GM19452 (cell line): Measurements from ENCODE around the gene ZSWIM2.
A peak's percentile ranks its signal among the peaks of the same experiment; 100 is the strongest.
"Not testable (repeated sequence)": the region's sequence is repeated elsewhere in the genome, so short reads cannot be mapped to it uniquely, and the experiment has no call there.

Source experiments
- ATAC-seq: cut with Tn5 transposase; IDR thresholded peaks from one replicate; pipeline ENCODE4 v1.9.1; 2021; ENCODE audit not compliant: unreplicated experiment

The ZSWIM2 gene, protein sequence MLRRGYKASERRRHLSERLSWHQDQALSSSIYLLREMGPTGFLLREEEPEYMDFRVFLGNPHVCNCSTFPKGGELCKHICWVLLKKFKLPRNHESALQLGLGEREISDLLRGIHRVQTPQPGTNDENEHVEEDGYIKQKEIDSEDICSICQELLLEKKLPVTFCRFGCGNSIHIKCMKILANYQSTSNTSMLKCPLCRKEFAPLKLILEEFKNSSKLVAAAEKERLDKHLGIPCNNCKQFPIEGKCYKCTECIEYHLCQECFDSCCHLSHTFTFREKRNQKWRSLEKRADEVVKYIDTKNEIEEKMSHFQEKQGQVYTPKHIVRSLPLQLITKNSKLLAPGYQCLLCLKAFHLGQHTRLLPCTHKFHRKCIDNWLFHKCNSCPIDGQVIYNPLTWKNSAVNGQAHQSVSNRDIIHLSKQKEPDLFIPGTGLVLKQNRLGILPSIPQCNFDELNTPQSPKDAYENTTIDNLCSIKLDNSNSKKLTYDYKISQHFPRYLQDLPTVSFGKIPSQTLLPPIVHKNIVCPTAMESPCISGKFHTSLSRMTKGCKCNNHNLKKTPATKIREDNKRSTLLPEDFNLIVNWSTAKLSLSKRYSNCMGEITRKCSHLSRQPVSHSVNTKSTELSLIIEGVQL

DNA sequence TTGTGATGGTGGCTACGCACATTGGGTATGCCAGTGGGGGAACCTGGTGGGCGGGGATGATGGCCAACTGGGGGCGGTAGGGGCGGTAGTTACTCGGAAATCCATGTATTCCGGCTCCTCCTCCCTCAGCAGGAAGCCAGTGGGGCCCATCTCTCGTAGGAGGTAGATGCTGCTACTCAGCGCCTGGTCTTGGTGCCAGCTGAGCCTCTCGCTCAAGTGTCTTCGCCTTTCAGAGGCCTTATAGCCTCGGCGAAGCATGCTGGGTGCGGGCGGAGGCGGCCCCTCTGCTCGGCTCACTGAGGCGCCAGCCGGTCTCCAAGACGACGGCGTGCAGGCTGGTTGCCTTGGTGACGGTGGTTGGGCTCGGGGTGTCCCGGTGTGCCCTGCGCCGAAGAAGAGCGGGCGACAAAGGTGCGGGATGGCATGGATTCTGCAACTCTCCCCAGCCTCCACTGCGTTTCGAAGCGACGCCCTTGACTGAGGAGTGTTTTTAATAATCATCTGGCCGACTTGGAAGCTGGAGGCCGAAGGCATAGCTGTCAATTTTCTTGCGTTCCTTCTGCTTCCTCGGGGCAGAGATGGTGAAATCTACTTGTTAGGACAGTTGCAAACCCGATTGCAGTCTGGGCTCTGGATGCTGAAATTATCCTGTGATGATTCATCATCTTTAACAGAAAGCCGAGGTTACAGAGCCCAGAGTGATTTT lies at the start of gene ZSWIM2:
TSS of gene ZSWIM2 (minus strand) at position 298 of the 706 bp plus-strand sequence. CDS start at position 258, 40 bp downstream.
- no peak for ATAC-seq

DNA sequence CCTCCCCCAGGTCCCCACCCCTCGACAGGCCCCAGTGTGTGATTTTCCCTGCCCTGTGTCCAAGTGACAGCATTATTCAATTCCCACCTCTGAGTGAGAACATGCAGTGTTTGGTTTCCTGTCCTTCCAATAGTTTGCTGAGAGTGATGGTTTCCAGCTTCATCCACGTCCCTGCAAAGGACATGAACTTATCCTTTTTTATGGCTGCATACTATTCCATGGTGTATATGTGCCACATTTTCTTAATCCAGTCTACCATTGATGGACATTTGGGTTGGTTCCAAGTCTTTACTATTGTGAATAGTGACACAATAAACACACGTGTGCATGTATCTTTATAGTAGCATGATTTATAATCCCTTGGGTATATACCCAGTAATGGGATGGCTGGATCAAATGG lies 47.2 kb upstream of the ZSWIM2 start:
- ATAC-seq, result not testable (repeated sequence)

DNA sequence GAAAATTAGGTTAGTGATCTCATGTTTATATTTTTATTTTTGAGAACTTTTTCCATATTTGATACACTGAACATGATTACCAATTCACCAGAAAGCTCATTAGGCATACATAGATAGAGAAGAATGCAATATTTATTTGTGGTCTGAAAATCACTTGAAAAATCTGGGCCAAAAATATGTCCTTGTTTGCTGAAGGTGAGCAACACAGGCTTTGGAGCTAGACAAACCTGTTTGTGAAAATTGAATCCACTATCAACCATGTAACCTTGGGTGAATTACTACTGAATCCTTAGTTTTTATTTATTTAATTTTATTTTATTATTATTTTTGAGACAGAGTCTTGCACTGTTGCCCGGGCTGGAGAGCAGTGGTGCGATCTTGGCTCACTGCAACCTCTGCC lies 46.5 kb upstream of the ZSWIM2 start:
- ATAC-seq, result no peak

DNA sequence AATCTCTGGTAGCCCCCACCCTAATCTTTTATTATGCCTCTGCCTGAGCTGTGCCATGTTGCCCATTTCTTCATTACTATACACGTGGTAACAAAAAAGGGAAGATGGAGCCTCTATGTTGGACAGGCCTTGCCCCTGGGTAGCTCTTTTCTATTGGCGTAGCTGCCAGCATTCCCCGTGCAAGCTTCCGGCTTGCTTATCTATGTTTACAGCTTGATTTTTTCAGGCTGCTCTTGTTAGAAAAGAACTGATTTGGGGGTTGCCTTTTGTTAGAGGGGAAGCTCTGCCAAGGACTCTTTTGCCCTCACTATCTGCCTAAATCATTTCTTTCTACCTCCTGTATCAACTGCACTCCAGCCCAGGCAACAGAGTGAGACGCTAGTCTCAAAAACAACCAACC lies 45.5 kb upstream of the ZSWIM2 start:
- ATAC-seq, result no peak

DNA sequence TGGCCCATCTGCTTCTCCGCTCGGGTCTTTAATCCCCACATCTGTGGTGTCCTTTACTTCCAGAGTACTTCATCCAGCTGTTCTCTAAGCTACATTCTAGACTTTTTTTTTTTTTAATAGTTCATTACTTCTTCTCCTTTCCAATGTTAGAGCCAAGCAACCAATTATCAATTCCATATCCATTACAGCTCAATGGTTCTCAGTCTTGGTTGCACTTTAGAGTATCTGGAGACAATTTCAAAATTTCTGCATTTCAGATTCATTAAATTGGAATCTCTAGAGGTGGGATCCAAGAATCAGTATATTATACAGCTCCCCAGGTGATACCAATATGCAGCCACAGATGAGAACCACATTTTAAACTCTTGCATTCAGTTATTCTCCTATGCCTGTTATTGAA lies 43.9 kb upstream of the ZSWIM2 start:
- ATAC-seq, result no peak

DNA sequence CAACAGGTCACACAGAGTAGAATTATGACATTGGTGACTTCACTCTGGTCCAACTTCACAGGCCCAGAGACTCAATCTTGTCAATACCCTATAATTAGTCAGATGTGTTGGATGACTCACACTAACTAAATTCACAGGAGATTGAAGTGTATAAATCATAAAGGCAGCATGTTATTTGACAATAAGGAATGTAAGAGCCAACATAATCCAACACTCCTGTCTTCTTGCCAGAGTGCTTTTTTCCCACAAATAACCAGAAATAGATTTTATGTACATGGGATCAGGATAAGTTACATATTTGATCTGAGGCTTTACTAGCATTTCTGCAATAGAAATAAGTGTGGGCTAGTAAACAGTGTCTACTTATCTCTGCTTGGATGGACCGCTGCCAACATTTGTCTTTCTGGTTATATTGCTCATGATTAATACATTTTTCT lies 42.2 kb upstream of the ZSWIM2 start:
- ATAC-seq, result no peak

DNA sequence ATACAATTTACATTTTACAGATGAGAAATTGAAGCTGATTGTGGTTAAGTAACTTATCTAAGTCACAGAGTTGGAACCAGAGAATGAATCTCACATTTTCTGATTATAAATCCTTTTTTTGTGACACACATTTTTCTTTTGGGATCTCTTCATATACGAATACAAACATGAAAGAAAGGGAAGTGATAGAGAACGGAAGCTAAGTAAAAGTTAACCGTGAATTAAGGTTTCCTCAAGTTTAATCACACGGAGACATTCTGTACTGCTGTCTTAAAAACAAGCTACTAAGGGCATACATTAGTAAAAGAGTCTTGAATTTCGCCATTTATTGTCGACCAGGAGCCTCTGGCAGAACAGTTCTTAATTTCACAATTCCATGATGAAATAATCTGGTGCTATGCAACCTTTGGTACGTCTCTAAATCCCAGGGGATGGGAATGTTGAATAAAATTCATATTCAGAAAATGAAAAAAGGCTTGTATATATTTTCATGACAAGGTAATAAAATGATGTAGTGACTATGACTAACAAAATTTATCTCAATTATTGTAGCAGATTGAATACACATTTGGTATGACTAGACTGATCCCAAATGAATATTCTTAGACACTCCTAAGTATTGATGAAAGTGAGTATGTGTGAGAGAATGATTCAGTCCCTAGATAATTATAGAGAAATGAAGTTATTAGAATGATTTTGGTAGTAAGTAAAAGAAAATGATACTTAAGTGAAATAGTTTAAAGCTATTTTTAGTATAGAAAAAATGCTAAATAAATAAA lies 40.3 kb upstream of the ZSWIM2 start:
- ATAC-seq, result no peak

DNA sequence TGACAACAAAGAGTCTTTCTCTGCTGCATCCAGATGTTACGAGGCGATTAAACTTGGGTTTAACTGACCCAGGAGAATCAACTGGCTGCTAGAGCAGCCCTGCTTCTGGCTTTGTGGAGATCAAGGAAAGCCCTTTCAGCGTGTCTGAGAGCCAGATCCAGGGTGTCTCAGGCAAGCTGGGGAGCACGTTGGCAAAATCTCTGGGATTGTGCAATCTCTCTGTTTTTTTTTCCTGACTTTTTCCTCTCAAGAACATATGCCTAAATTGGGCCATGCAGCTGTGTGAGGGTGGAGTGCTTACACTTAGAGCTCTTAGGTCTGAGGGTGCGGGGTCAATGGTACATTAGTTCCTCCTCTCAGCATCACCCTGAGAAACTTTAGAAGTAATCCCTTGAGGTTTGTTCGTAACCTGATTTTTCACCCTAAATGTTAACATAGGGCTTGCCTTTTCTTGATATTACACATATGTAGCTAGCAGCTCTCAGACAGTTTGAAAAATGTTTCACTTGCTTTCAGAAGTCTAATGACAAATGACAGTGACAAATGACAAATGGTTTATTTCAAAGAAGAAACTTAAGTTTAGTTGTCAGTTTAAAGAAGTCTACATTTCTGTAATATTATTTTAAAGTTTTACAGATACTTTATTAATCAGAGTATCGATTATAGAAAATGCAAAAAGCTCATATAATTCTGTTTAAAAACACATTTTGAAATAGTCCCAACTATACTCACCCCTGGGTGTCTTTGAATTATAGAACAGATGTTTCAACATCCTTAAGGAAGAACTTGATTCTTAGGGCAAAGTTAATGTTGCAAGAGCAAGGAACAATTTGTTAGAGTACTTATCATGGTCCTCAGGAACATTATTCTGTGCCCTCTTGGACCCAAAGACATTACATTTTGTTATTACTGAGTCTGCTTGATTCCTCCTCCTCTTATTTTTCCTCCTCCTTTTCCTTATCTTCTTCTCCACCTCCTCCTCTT lies 38.4 kb upstream of the ZSWIM2 start:
- ATAC-seq, result no peak

DNA sequence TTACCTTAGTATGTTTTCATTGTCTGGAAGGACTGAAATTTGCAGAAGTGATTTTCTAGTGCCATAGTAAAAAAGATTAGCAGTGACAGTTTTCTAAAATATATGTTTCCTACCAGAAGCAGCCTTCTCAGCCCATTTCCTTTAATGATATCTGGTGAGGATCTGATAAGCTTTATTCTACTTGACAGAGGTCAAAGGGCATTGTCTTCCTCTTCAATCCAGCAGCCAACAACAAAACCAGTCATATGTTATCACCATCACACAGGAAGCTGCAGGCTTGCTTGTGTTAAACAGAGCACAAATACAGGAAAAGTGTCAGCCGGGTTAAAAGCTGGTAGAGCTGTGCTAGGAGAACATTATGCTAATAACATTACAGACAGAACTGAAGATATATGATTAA lies 35.6 kb upstream of the ZSWIM2 start:
- no peak for ATAC-seq

DNA sequence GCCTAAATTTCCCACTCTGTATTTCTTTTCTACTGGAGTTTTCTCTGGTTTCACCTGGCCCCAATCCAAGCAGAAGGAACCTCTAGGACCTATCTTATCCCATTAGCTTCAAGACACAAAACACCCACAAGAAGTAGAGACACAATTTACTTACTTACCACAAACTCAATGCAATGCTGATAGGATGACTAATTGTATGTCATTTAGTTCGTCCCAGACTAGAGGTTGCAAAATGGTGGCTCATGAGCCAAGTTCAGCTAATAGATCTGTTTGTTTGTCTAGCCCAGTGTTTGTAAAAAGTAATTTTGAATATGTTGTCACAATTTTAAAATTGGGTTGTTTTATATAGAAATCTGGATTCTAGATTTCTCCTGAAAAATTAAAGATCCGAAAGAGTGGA lies 34.7 kb upstream of the ZSWIM2 start:
- no peak for ATAC-seq

DNA sequence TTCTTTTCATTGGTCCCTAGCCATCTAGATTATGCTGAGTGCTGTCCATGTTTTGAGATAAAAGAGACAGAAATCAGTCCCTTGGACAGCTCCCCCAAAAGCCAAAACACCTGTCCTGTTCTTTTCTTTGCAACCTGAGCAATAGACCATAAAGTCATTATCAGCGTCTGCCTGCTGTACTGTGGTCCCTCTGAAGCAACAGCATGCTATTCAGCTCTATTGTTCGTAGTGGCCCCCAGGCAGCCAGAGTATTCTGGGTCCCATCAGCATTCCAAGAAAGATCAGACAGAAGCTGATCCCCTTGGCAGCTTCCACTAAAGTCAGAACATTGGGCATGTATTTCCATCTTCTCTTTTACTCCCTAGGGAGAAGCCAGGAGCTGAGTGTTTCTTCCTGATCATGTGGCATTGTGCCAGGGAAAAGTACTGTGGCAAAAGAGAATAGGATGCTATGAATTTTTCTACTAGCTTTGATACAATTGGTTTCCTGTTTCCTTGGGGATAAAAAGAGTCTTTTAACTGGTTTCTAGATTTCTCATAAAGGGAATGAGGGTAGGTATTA lies 33.6 kb upstream of the ZSWIM2 start:
- ATAC-seq, result no peak

DNA sequence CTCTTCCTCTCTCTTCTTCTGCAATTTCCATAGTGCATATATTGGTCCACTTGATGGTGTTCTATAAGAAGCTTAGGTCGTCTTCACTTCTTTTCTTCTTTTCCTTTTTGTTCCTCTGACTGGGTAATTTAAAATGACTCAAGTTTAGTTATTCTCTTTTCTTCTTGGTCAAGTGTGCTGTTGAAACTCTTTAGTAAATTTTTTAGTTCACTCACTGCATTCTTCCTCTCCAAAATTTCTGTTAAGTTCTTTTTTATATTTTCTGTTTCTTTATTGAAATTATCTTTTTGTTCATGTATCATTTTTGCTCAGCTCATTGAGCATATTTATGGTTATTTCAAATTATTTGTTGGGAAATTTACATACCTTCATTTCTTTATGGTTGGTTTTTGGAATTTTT lies 32.7 kb upstream of the ZSWIM2 start:
- no peak for ATAC-seq

DNA sequence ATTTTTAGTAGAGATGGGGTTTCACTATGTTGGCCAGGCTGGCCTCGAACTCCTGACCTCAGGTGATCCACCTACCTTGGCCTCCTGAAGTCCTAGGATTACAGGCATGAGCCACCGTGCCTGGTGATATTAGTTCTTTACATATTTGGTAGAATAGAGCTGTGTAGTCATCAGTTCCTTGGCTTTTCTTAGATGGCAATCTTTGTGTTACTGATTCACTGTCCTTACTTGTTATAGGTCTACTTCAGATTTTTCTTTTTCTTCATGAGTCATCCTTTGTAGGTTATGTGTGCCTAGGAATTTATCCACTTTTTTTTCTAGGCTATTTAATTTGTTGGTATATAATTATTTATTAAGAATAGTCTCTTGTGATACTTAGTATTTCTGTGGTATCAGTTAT lies 30.3 kb upstream of the ZSWIM2 start:
- no peak for ATAC-seq

DNA sequence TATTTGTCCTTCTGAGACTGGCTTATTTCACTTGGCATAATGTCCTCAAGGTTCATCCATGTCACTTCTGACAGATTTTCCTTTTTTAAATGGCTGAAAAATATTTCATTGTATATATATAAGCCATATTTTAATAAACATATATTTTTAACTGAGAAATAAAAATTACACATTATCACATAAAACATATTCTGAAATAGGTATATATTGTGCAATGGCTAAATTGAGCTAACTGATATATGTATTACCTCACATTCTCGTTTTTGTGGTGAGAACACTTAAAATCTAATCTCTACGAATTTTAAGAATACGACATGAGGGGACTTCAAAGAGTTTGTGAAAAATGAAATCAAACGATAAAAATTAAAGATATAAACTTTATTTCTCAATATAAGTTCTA lies 25.7 kb upstream of the ZSWIM2 start:
- ATAC-seq, result no peak

DNA sequence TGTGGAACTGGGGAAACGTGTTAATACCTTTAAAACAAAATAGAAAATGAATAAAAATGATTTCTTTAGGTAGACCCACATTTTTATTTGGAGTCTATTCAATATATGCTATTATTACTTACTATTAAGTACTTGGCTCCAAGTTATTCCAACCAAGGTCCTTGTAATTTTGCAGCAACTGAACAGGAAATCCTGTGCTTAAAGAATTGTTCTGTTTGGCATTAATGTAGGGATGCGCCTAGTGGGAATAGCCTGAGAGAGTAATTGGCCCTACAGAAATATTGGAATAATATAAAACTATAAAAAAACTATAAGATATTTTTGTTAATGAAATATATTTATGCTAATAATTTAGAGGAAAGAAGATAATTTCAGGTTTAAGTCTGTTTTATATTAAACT lies 22.9 kb upstream of the ZSWIM2 start:
- no peak for ATAC-seq

DNA sequence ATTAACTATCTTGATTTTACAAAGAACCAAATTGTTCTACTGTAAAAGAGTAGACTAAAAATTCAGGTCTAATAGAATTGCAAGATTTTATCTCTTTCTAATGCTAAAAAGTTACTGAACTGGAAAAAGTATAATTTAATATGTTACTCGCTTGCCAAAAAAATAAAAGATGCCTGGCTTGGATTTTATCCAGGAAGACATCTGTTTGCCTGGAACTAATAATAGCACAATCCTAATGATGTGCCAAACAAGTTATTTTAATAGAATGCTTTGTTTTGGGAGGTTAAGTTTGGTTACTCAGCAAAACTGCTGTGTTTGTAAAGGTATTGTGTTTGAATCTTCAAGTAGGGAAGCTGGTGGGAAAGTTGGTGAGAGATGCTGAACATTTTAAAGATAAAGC lies 19.4 kb upstream of the ZSWIM2 start:
- no peak for ATAC-seq

DNA sequence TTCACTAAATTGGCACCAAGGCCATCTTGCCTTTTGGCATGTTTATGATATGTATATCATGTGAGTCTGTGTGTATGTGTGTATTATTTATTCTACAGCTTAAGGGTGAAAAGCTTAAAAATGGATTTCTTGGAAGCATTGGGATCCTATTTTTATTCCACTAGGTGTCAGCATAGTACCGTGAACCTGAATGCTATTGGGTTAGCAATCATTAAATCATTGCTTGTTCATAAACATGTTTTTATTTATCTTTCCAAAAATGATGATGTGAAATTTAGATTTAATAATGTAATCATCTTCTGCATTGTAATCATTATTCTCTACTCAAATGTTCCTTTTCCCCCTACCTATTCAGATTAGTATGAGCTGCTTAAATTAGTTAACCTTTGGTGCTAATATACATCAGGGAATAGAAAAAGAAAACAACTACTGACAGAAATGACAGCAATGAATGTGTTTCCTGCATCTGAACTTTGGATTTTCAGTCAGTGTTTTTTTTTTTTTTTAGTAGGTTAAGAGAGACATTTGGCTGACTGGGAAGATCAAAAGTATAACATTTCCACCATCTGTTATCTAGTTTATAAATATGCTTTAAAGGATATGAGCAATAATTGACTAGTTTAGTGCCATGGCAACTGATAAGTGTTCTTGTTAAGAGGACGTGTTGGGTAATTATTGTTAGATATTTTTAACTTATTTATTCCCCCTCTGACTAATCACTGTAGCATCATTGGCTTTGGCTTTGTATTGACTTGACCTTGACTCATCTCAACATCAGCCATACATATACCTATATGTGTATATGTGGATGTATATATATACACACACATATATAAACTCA lies 14.1 kb upstream of the ZSWIM2 start:
- peak; percentile 63 for ATAC-seq

DNA sequence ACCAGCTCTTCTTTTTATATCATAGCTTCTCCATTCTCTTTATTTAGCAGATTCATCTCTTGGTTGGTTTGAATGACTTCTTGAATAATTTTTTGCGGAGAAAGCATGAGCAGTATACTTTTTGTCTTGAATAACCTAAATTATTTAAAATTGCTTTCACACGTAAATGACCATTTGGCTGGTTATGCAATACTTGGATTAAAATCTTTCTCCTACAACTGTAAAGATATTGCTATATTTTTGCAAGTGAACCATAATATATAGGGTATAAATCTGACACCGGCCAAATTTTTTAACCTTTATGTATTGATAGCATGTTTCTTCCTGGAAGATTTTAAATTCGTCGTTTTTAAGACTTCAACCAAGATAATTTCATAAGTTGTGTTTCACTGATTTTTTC lies 6.2 kb upstream of the ZSWIM2 start:
- ATAC-seq, result no peak

DNA sequence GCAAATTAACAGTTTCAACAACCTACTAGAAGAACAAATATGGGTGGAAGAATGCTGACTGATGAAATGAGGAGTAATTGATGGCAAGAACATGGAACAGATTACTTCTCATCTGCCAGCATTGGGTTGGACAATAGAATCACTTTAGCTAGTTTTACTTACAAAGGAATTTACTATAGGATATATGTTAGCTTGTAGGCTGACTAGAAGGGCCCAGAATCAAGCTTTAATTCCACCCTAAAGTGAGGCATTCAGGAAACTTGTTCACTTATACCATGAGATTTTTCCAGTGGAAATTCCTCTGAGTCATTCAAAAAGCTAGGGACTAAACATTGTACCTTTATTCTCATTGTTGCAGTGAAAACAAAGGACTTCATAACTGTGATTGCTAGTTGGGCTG lies 5.0 kb upstream of the ZSWIM2 start:
- ATAC-seq, result no peak
